GDM1 (cell line): ENCODE results near the gene MAP3K9.

Experiments used
- DNase-seq: peaks from one replicate; lab custom pipeline; 2025; lab: John Stamatoyannopoulos, UW

The MAP3K9 gene

GRCh38 chr14:70788898-70789297 lies 20.4 kb downstream of the MAP3K9 start:
- no peak for DNase-seq

DNA sequence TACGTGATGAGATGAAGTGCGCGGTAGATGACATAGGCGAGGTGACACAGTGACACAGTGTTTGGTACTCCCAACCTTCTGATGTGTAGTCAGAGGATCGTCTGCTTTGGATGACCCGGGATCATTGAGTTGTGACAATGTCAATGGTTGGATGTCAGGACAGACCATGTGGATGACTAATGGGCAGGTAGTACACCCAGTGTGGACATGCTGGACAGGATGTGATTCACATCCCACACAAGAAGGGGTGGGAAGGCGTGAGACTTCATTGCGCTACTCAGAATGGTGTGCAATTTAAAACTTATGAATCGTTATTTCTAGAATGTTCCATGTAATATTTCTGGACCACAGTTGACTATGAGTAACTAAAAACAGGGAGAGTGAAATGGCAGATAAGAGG lies 23.8 kb downstream of the MAP3K9 start:
- no peak for DNase-seq

GRCh38 chr14:70784886-70785285 lies 24.4 kb downstream of the MAP3K9 start:
- no peak for DNase-seq

DNA sequence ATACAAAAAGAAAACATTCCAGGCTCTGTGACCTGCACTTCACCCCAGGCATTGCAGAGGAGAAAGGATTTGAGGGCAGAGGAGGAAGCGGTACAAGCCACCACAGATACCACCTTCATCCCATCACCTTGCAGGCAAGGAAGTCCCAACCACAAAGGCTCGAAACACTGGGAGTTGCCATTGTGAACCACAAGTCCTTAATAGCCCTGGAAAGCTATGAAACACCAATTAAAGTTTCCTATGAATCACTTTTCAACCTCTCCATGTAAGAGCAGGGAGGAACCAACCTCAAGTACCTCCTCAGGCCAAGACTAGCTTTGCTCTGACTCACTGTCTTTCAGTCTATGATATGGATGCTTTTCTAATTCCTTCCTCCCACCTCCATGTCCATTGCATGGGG lies 27.0 kb downstream of the MAP3K9 start:
- DNase-seq: peak; percentile 64

DNA sequence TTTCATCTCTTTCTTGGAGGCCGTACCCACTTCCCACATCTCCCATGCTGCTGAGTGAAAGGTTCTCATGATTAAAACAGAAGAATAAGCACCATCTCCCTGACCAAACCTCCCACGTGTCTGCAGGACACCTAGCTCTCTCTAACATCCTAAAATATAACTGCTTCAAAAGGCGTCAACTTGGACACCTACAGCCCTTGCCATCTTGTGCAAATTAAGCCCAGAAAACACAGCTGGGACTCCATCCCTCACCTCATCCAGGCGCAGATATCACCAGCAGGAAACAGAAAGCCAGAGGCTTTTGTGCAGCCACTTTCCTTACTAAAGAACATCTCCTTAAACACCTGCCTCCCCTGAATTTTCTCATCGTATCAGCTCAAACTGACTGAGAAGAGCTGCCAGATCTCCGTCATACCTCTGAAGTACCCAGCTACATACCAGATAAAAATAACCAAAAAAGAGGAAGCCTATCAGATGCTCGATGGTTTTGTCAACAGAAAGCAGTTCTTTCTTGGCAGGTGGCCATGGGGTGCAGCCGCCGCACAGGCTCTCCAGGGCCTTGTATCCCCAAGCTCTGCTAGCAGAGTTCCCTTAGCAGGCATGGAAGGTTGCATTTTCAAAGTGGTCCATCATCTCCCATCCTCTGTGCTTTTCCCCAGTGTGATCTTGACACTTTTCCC lies 28.8 kb downstream of the MAP3K9 start:
- DNase-seq: no peak

DNA sequence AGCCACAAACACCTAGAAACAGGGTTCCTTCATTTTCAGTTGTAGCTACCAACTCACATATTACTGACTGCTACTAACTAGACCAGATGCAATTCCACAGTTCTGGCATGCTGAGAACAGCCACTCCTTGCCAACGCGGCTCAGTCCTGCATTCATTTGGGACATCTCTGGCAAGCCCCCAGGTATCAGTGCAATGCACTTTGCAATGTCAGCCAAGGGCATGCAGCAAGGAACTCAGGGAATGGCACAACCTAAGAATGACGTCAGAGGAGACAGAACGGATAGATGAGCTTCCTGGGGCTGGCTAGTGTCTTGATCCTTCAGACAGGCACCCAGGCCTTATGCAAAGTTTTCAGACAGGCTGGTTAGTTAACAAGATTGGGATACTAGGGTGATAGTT lies 29.6 kb downstream of the MAP3K9 start:
- no peak for DNase-seq

- no peak for DNase-seq
Measured at GRCh38 chr14:70776197-70776596, 33.1 kb downstream of the MAP3K9 start.

GRCh38 chr14:70773182-70773862 lies 36.0 kb downstream of the MAP3K9 start:
- DNase-seq: no peak

GRCh38 chr14:70771781-70772212 lies 37.5 kb downstream of the MAP3K9 start:
- no peak for DNase-seq

DNA sequence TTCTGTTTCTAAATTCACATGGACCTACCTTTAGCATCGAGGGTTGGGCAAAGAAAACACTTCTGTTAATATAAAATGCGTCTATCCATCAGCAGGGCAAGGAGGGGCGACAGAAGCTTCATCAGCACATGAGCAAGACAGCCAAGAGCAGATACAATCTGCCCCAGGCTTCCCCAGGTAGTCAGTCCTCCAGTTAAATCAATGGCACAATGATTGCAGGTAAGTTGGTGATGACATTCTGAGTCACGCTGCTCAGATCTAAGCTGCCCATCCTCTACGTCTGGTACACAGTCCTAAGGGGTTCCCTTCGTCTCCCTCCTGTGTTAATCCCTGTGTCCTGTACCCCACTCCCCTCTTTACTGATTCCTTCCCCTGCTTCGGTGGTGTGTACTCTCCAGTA lies 38.8 kb downstream of the MAP3K9 start:
- DNase-seq: no peak

DNA sequence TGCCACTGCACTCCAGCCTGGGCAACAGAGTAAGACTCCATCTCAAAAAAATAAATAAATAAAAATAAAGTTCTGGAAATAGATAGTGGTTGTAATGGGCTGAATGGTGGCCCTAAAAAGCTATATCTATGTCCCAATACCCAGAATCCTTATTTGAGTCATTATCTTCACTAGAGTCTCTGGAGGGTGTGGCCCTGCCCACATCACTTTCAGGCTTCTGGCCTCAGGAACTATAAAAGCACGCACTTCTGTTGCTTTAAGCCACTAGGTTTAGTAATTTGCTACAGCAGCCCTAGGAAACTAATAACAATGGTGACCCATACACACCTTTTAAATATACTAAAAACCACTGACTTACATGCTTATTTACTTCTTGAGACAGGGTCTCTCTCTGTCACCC lies 49.9 kb downstream of the MAP3K9 start:
- DNase-seq: no peak

GRCh38 chr14:70755655-70756054 lies 53.7 kb downstream of the MAP3K9 start:
- DNase-seq: no peak

DNA sequence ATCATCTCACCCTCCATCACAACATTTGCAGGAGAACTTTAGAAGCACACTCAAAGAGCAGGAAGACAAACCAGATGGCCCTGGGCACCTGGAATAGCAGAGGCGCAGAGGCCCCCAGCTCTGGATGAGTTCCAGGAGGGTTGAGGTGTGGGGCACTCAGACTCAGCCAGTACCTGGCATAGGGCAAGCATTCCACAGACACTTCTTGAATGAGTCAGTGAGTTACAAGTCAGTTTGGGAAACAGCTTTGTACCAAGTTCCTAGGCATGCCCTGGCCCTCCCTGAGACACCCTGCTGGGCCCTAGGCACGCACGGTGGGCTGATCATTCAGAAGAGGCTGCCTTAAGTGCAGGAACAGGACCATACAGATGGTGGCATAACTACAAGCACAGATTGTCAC lies 54.3 kb downstream of the MAP3K9 start:
- no peak for DNase-seq

- no peak for DNase-seq
Measured at GRCh38 chr14:70753518-70753953, 55.8 kb downstream of the MAP3K9 start.

GRCh38 chr14:70748422-70748821 lies 60.9 kb downstream of the MAP3K9 start:
- DNase-seq: no peak

GRCh38 chr14:70744641-70745040 lies 64.7 kb downstream of the MAP3K9 start:
- DNase-seq: no peak

GRCh38 chr14:70742316-70742715 lies 67.0 kb downstream of the MAP3K9 start:
- DNase-seq: no peak

- DNase-seq: no peak
Measured at GRCh38 chr14:70741482-70741881, 67.8 kb downstream of the MAP3K9 start.

GRCh38 chr14:70735043-70735442 lies 74.3 kb downstream of the MAP3K9 start:
- no peak for DNase-seq

GRCh38 chr14:70731447-70732239 lies 77.7 kb downstream of the MAP3K9 start:
- no peak for DNase-seq

GRCh38 chr14:70730393-70730792 lies 78.9 kb downstream of the MAP3K9 start:
- DNase-seq: no peak

GRCh38 chr14:70726651-70727375 lies 82.5 kb downstream of the MAP3K9 start:
- no peak for DNase-seq
